Measurements from ENCODE around the gene HOXC5.
A peak's percentile ranks its signal among the peaks of the same experiment; 100 is the strongest.

HOXC5 gene

DNA sequence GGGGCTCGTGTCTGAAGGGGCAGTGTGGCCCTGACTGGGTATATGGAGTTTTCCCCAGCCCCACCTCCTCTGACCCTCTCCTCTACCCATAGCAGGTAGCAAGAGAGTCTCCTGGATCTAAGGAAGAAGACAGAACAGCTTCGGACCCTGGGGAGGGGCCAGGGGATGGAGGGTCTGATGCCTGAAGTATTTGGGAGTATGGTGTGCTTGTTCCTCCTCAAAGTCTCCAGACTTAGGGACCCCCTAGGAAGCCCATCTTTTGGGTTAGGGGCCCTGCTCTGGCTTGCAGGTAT lies 24.6 kb upstream of the HOXC5 start:
- no peak for DNase-seq

DNA sequence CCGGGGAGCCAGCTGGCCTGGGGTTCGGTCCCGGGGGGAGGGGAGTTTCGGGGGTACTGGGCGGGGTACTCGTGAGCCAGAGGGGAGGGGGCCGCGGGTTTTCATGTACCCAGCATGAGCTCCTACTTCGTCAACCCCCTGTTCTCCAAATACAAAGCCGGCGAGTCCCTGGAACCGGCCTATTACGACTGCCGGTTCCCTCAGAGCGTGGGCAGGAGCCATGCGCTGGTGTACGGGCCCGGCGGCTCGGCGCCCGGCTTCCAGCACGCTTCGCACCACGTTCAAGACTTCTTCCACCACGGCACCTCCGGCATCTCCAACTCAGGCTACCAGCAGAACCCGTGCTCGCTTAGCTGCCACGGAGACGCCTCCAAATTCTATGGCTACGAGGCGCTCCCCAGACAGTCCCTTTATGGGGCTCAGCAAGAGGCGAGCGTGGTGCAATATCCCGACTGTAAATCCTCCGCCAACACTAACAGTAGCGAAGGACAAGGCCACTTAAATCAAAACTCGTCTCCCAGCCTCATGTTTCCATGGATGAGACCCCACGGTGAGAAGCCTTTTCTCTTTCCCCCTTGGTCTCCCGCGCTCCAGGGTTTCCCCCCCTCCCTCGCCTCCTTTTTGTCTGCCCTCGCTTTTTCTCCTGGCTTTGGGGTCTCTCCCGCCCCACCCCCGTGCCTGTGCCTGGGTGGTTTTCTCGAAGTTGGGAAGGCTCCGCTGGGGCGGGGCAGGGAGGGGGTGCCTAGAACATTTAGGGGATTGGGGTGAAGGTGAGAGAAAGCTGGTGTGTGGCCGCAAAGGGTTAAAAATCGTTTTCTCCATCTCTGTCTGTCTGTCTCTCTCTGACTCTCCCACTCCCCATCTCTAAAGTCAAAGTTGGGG lies 23.4 kb upstream of the HOXC5 start:
- peak; percentile 25 for DNase-seq

GRCh38 chr12:54010053-54010971 lies 22.5 kb upstream of the HOXC5 start:
- DNase-seq: no peak

DNA sequence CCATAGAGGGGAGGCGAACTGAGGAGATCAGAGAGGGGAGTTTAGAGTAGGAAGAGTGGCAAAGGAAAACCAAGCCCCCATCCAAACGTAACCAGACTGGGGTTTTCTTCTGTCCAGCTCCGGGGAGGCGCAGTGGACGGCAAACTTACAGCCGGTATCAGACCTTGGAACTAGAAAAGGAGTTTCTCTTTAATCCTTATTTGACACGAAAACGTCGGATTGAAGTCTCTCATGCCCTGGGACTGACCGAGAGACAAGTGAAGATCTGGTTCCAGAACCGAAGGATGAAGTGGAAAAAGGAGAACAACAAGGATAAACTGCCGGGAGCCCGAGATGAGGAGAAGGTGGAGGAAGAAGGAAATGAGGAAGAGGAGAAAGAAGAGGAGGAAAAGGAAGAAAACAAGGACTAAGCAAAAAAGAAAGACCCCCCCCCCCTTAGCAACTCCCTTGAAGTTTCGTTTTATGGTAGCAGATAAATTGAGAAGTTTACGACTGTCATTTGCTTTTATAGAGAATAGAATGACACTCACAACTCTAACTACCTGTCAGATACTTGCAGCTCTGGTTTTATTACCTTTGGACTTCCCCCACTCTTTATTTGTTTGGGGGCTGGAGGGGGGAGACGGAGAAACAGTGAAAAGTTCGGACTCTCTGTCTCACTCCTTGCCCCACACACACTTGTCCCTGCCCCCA lies 21.7 kb upstream of the HOXC5 start:
- DNase-seq: no peak

- no peak for DNase-seq
These were observed 21.0 kb upstream of the HOXC5 start for GRCh38 chr12:54011665-54012532.

- no peak for DNase-seq
These were observed 20.0 kb upstream of the HOXC5 start for GRCh38 chr12:54012631-54013409.

GRCh38 chr12:54014377-54015017 lies 18.4 kb upstream of the HOXC5 start:
- no peak for DNase-seq

DNA sequence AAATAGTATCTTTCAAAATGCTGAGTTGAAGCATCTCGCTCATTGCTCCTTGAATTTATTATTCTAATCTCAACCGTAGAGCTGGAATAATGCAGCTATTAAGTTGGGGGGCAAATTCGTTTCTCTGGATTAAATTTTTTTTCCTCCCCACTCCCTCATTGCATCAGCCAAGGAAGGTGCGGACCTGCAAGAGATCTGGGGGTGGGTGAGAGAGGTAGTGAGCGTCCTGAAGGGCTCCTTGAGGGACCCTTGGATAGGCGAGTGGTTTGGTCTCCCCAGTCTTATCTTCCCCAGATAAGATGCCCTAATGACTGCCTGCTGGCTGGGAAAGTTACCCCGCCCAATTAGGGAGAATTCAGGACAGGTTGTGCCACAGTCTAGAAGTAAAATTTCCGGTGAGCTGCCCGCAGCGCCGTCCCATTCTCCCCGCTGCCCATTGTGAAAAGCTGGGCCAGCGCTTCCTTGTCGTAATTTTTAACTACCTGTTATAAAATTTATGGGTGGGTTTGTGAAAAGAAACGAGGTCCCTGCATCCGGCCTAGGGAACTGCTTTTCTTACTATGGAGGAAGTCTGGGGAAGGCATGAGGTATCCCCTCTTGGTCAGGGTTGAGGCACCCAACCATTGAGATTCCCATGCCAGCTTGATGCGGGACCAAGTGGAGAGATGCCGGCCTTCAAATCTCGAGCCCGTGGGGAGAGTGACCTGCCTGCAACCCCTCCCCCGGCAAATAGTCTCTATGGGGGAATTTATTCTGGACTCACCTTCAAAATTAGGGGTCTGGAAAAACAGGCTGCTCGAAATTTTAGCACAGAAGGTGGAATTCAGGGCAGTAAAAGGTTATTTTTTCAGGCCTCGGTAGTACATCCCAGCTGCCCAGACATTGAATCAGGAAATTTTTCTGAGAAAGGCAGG lies 17.6 kb upstream of the HOXC5 start:
- no peak for DNase-seq

DNA sequence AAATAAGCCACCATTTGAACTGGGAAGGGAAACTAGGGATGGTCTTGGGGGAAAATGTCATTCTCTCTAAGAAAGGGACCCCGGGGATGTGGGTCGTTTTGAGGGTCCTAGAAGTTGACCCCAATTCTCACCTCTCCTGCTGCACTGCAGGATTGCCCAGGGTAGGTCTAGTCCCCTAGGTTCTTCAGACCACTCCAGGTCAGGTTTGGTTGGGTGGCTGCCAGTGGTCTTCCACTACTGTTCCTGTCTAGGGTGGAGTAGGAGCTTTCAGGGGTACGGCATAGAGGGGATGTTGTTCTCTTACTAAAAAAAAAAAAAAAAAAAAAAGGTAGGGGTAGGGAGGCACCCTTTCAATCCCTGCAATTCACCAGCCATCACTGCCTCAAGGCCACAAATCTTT lies 16.8 kb upstream of the HOXC5 start:
- no peak for DNase-seq

DNA sequence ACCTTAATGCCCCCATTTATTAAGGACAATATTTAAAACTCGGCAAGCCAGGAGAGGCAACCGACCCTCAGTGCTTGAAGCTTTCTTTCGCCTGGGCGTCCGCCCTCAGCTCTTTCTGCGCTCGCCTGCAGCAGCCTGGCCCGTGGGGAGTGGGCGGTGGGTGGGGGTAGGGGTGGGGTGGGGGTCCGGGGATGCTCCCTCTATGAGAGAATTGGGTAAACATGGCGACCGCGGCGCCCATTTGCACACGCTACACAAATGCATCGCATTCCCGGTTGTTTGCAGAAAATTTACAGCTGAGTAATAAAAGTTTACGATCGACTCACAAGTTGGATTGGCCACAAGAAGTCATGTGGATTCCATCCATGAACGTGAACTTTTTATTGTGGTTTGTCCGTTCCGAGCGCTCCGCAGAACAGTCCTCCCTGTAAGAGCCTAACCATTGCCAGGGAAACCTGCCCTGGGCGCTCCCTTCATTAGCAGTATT lies 16.3 kb upstream of the HOXC5 start:
- DNase-seq: no peak

DNA sequence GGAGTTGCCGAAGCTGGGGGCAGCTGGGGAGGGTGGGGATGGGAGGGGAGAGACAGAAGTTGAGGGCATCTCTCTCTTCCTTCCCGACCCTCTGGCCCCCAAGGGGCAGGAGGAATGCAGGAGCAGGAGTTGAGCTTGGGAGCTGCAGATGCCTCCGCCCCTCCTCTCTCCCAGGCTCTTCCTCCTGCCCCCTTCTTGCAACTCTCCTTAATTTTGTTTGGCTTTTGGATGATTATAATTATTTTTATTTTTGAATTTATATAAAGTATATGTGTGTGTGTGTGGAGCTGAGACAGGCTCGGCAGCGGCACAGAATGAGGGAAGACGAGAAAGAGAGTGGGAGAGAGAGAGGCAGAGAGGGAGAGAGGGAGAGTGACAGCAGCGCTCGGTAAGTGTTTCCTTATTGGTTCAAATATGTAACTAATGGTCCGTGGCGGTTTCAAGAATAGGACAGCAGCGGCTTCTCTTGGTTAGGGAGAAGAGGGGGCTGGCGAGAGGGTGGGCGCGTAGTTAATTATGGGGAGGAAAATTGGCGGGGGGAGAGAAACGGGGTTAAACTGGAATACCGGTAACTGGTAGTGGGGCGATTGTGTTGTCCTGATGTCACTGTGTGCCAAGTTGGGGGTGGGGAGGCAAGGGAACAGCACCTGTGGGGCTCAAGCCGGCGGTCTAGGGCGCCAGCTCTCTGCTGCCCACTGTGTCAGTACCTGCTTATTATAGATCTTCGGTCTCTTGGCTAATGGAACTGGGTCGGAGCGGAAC lies 15.6 kb upstream of the HOXC5 start:
- no peak for DNase-seq

DNA sequence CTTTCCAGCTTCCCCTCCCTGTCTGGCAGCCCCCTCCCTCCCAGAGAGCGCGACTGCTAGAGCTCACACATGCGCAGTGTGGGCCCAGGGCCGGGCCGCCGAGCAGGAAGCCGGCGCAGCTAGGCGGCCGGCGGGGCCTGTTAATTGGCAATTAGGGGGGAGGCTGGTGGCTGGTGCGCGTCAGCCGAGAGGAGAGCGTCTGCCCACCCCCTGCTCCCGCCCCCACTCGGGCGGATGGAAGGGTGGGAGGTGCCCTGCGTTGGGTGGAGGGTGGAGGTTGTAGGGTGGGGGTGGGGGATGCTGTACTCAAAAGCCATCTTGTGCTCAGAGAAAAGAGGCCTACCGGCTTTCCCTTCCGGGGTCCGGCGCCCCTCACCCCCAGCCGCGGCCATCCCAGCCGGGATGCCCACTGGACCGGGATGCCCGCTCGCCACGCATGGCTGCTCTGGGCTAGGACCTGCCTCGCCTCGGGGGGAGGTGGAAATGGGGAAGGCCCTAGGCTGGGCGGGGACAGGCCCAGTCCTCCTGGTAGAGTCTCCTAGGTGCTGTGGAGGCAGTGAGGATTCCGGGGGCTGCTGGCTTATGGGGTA lies 14.9 kb upstream of the HOXC5 start:
- peak; percentile 63 for DNase-seq

GRCh38 chr12:54018468-54018984 lies 14.3 kb upstream of the HOXC5 start:
- DNase-seq: no peak

DNA sequence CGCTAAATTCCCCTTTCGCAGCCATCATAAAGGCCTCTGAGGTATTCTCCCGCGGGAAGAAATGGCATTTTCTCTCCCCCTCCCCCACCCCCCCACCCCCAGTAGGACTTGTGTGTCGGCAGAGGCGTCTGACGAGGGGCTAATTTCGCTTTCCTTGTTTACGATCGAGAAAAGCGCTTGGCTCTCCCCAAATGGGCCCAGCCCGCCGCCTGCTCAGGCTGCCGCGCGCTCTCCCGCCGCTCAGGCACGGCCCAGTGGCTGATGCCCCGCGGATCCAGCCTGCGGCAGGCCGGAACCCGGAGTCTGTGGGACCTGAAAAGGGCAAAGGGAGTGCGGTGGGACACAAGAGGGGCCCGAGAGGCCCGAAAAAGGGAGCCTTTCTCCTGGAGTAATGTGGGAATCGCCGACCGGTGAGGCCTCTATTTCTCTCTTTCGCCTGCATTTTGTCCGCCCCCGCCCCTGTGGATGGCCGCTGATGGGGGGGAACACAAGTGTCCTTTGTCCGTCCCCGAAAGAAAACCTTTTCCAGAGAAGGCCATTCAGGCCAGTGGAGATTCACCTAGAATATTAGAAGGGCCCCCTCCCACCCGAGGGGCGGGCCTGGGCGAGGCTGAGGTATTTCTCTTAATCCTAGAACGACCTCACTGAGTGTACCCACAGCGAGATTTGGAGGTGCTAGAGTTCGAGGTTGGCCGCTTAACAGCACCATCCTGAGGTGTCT lies 13.6 kb upstream of the HOXC5 start:
- DNase-seq: no peak

- DNase-seq: no peak
These were observed 12.8 kb upstream of the HOXC5 start for GRCh38 chr12:54019924-54020590.

- no peak for DNase-seq
These were observed 12.1 kb upstream of the HOXC5 start for GRCh38 chr12:54020591-54021405.
